H1 (cell line): Measurements from ENCODE around the gene PLOD1. TPM values are rescaled to one million over a fixed set of nuclear protein-coding genes. Genes with fewer than 3 reads are reported as not detected.

ENCODE experiments used
- SP1 ChIP-seq: IDR thresholded peaks from 2 replicates; pipeline ENCODE4 v1.6.1; 2011; ENCODE audit warnings: low read depth, low read length
- polyA plus RNA-seq, 7 experiments: library from polyadenylated mRNA; depleted of rRNA in 3 of 7; stranded (reverse) in 5 of 7; unstranded in 2 of 7; fragments of >200 nt in 5 of 7; fragments of 200-250 nt in 2 of 7; gene quantifications; 1 replicate in 5 of 7; 2 replicates in 1 of 7; 4 replicates in 1 of 7; pipeline versions ENCODE4 v1.2.1 to v1.2.3, GENCODE V29; 2011 to 2013; ENCODE audit warnings: missing spikeins in 2 of 7, mixed read lengths in 2 of 7
- total RNA-seq: library from RNA; stranded (reverse); fragmentation: NEBNext Ultra II Directional; extraction: Animal tissue kit (Norgen Biotek cat#: 25700); gene quantifications from 2 replicates; pipeline ENCODE4 v1.2.1, GENCODE V29; 2021

PLOD1 gene
- total and polyA plus RNA-seq, 2 of the 8 experiments (the other 6 are each of a cell fraction or from before 2014, with no cell fraction given) = 44.9 to 51.8 TPM

DNA sequence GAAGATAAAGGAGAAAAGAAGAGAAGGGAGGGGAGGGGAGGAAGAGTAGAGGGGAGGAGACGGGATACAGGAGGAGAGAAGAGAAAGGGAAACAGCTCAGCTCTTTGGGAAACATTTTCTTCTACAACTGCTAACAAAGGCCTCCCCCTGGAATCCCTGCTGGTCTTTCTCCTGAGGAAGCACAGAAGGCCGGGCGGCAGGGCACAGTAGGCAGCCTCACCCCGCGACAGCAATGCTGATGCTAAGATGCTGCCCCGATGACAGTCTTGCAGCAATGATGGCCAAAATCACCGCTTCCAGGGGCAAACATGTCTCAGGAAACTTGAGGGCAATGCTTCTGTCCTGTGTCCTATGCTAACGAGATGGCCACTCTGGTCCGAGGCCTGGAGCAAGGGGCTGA is 13.5 kb upstream of the PLOD1 start (continued):
- no peak for TF ChIP-seq SP1
